HT1080 (cell line): ENCODE results near the gene LHX6. TPM values are rescaled to one million over a fixed set of nuclear protein-coding genes. Genes with fewer than 3 reads are reported as not detected.

Experiments used
- DNase-seq: peaks from one replicate; pipeline ENCODE4 v3.0.0-alpha.2; 2015; ENCODE audit warnings: low read depth
- total RNA-seq: library from RNA; depleted of rRNA; stranded (reverse); fragments of >200 nt; shearing (Covaris generic); gene quantifications from 2 replicates; pipeline ENCODE4 v1.2.3, GENCODE V29; 2014

Gene LHX6
- total RNA-seq, 1 experiment from 2014 or later, result 1.4 TPM

- no peak for DNase-seq
These were observed 7.9 kb upstream of the LHX6 start for GRCh38 chr9:122236681-122237080.

- DNase-seq, result no peak
These were observed 5.4 kb upstream of the LHX6 start for GRCh38 chr9:122234022-122234748.

- DNase-seq, result no peak
These were observed 4.1 kb upstream of the LHX6 start for GRCh38 chr9:122232796-122233306.

GRCh38 chr9:122229485-122229837 is 704 bp upstream of the LHX6 start:
- DNase-seq, result no peak

- DNase-seq, result no peak
These were observed 578 bp downstream of the LHX6 start for GRCh38 chr9:122228191-122228567.

- no peak for DNase-seq
These were observed 1.2 kb downstream of the LHX6 start for GRCh38 chr9:122227575-122227900.

- DNase-seq, result no peak
These were observed 1.8 kb downstream of the LHX6 start for GRCh38 chr9:122226758-122227574.

- DNase-seq, result no peak
These were observed 2.5 kb downstream of the LHX6 start for GRCh38 chr9:122226142-122226757.

GRCh38 chr9:122225312-122226141 is 3.2 kb downstream of the LHX6 start:
- DNase-seq, result no peak

GRCh38 chr9:122223435-122223834 is 5.3 kb downstream of the LHX6 start:
- DNase-seq, result no peak

GRCh38 chr9:122222791-122223190 is 6.0 kb downstream of the LHX6 start:
- DNase-seq, result no peak

GRCh38 chr9:122221183-122221811 is 7.5 kb downstream of the LHX6 start:
- no peak for DNase-seq

- DNase-seq, result no peak
These were observed 8.0 kb downstream of the LHX6 start for GRCh38 chr9:122220673-122221182.

- DNase-seq, result no peak
These were observed 8.7 kb downstream of the LHX6 start for GRCh38 chr9:122219856-122220672.

- no peak for DNase-seq
These were observed 9.6 kb downstream of the LHX6 start for GRCh38 chr9:122218935-122219855.

- peak; percentile 38 for DNase-seq
These were observed 10.5 kb downstream of the LHX6 start for GRCh38 chr9:122218071-122218934.

- DNase-seq, result no peak
These were observed 11.1 kb downstream of the LHX6 start for GRCh38 chr9:122217640-122218039.
